HG03135 (cell line): ENCODE data around the gene SBNO1.
"Not testable (repeated sequence)": the region's sequence is repeated elsewhere in the genome, so short reads cannot be mapped to it uniquely, and the experiment has no call there.

Source experiments
- ATAC-seq: cut with Tn5 transposase; IDR thresholded peaks from one replicate; pipeline ENCODE4 v1.9.1; 2021; ENCODE audit warnings: mild to moderate bottlenecking, moderate library complexity; ENCODE audit not compliant: unreplicated experiment

The SBNO1 gene

GRCh38 chr12:123389560-123390351, 25.1 kb upstream of the SBNO1 start:
- peak; percentile 24 for ATAC-seq

- ATAC-seq, result no peak
These were observed 24.4 kb upstream of the SBNO1 start for GRCh38 chr12:123388951-123389559.

DNA sequence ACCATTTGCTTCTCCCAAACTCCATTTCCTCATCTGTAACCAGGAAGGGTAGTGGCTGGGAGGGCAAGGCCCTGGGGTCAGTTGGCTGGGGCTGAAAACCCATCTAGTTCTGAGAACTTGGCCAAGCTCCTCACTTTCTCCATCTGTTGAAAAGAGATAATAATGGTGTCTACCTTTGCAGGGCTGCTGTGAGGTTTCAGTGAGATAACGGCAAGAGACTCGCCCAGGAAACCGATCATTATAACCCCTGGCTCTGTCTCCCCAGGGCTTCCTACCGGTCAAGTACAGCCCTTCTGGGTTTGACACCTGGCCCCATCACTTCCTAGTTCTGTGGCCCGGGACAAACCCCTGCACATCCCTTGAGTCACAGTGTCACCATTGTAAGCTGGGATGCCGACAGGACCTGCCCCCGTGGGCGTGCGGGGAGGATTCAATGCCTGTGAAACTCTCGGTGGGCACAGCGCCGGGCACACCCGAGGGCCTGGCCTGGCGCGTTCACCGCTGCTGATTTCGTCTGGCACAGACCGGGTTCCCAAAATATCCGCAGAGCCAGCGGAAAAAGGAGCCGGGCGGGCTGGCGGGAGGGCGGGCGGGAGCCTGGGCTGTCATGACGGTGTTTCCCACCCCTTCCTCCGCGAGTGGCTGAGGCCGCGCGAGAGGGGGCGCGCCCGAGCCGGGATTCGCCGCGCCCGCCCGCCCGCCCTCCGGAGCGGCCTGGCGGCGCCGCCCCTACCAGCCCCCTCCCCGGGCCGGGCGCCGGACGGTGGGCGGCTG, 23.7 kb upstream of the SBNO1 start:
- ATAC-seq, result peak; percentile 28

GRCh38 chr12:123387508-123388176, 23.0 kb upstream of the SBNO1 start:
- no peak for ATAC-seq

DNA sequence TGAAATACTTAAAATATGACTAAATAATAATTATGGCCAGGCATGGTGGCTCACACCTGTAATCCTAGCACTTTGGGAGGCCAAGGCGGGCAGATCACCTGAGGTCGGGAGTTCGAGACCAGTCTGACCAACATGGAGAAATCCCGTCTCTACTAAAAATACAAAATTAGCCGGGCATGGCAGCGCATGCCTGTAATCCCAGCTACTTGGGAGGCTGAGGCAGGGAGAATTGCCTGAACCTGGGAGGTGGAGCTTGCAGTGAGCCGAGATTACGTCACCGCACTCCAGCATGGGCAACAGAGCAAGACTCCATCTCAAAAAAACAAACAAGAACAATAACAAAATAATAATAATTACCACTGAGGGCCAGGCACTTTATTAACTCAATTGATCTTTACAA, 20.9 kb upstream of the SBNO1 start:
- not testable (repeated sequence) for ATAC-seq

- no peak for ATAC-seq
These were observed 20.3 kb upstream of the SBNO1 start for GRCh38 chr12:123384994-123385376.

GRCh38 chr12:123384318-123384993, 19.8 kb upstream of the SBNO1 start:
- ATAC-seq, result no peak

- ATAC-seq, result no peak
These were observed 18.0 kb upstream of the SBNO1 start for GRCh38 chr12:123382684-123383083.

- ATAC-seq, result no peak
These were observed 14.7 kb upstream of the SBNO1 start for GRCh38 chr12:123379391-123379790.

- ATAC-seq, result not testable (repeated sequence)
These were observed 7.8 kb upstream of the SBNO1 start for GRCh38 chr12:123372415-123372814.

DNA sequence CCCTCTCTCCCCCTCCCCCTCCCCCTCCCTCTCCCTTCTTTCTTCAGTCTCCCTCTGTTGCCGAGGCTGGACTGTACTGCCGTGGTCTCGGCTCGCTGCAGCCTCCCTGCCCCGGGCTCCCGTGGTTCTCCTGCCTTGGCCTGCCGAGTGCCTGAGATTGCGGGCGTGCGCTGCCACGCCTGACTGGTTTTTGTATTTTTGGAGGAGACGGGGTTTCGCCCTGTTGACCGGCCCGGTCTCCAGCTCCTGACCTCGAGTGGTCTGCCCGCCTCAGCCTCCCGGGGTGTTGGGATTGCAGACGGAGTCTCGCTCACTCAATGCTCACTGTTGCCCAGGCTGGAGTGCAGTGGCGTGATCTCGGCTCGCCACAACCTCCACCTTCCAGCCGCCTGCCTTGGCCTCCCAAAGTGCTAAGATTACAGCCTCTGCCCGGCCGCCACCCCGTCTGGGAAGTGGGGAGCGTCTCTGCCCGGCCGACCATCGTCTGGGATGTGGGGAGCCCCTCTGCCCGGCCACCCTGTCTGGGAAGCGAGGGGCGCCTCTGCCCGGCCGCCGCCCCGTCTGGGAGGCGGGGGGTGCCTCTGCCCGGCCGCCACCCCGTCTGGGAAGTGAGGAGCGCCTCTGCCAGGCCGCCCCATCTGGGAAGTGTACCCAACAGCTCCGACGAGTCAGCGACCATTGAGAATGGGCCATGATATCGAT, 7.2 kb upstream of the SBNO1 start:
- not testable (repeated sequence) for ATAC-seq

DNA sequence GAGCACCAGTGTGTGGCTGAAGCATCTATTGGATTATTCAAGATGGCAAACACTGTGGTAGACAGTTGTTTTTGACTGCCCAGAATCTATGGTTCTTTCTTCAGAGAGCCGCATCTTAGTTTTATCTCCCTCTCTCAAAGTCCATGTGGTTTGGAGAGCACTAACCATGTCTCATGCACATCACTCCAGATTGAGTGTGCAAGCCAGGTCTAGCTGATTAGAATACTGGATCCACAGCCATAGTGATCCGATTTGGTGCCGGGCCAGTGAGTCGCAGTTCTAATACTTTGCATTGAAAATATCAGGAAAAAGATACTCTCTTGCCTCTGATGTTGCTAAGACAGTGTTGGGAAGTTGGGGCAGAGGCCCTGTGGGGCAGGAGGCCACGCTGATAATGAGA, 4.6 kb upstream of the SBNO1 start:
- no peak for ATAC-seq

- ATAC-seq, result not testable (repeated sequence)
These were observed 3.8 kb upstream of the SBNO1 start for GRCh38 chr12:123368431-123368830.

GRCh38 chr12:123367511-123367910, 2.9 kb upstream of the SBNO1 start:
- ATAC-seq, result no peak

- peak; percentile 65 for ATAC-seq
These were observed 624 bp upstream of the SBNO1 start for GRCh38 chr12:123365025-123365917.

- ATAC-seq, result peak; percentile 17
These were observed 711 bp downstream of the SBNO1 start for GRCh38 chr12:123363740-123364531.

DNA sequence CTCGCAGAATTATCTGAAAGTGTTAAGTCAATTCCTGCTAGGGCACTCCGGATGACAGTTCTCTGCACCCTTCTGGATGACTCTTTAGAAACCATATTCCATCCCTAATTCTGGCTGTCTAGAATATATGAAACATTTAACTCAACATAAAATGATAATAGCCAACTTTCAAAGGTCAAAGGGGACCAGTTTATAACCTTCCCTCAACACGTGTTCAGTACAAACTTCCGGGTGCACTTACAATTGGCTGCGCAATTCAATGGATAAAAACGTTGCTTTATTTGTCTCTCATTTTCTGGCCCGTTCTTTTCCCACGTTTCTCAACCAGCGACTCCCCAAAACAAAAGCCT, 1.3 kb downstream of the SBNO1 start:
- ATAC-seq, result no peak

DNA sequence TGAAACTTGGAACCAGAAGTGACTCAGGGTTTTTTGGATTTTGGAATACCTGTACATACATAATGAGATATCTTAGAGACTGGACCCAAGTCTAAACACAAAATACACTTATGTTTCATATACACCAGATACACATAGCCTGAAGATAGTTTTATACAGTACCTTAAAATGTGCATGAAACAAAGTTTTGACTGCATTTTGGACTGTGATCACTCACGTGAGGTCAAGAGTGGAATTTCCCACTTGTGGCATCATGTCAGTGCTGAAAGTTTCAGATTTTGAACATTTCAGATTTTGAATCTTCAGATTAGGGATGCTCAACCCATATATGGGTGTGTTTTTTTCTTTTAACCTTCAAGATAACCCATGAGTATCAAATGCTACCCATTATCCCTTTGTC, 6.6 kb downstream of the SBNO1 start:
- ATAC-seq, result no peak
